Stimulated activated CD4-positive, alpha-beta T cell treated with anti-CD3 and anti-CD28 coated beads, TNF-alpha, amount 100 ng/mL, for 48 hours (primary cell): ENCODE measurements around the gene SUPT20HL2.
"Not testable (repeated sequence)": the region's sequence is repeated elsewhere in the genome, so short reads cannot be mapped to it uniquely, and the experiment has no call there.

Experiments
- DNase-seq, 3 donors: peaks; one replicate each; pipeline ENCODE4 v3.0.0-alpha.2; 2020; ENCODE audit warnings: low read depth in 3 of 3

The SUPT20HL2 gene

GRCh38 chrX:24314019-24314635 is at the start of gene SUPT20HL2:
Gene SUPT20HL2 (minus strand): TSS chrX:24314069. CDS start chrX:24313315, 754 bp downstream.
- DNase-seq = no peak

- not testable (repeated sequence) for DNase-seq
These were observed 48.3 kb upstream of the SUPT20HL2 start for GRCh38 chrX:24362089-24362745.

- DNase-seq = no peak
These were observed 46.4 kb upstream of the SUPT20HL2 start, which contains the start of gene SUPT20HL1 for GRCh38 chrX:24360272-24360671. Gene SUPT20HL1 (plus strand): TSS chrX:24360639. CDS start chrX:24362761, 2,122 bp downstream.

- DNase-seq = no peak
These were observed 43.2 kb upstream of the SUPT20HL2 start for GRCh38 chrX:24357106-24357505.

GRCh38 chrX:24355095-24355494 is 41.2 kb upstream of the SUPT20HL2 start:
- no peak for DNase-seq

GRCh38 chrX:24350217-24350616 is 36.3 kb upstream of the SUPT20HL2 start:
- no peak for DNase-seq

GRCh38 chrX:24347881-24348280 is 34.0 kb upstream of the SUPT20HL2 start:
- no peak for DNase-seq

GRCh38 chrX:24343719-24344118 is 29.9 kb upstream of the SUPT20HL2 start:
- DNase-seq = no peak

- DNase-seq = no peak
These were observed 27.9 kb upstream of the SUPT20HL2 start for GRCh38 chrX:24341795-24342194.

- DNase-seq = no peak
These were observed 26.6 kb upstream of the SUPT20HL2 start for GRCh38 chrX:24340501-24340900.

- DNase-seq = no peak
These were observed 26.0 kb upstream of the SUPT20HL2 start for GRCh38 chrX:24339911-24340310.

- no peak for DNase-seq
These were observed 22.0 kb upstream of the SUPT20HL2 start for GRCh38 chrX:24335871-24336270.

- DNase-seq = no peak
These were observed 20.6 kb upstream of the SUPT20HL2 start for GRCh38 chrX:24334461-24334860.

- DNase-seq = no peak
These were observed 19.5 kb upstream of the SUPT20HL2 start for GRCh38 chrX:24333371-24333770.

- DNase-seq = no peak
These were observed 19.0 kb upstream of the SUPT20HL2 start for GRCh38 chrX:24332878-24333277.

GRCh38 chrX:24325231-24325630 is 11.4 kb upstream of the SUPT20HL2 start:
- DNase-seq = no peak

- no peak for DNase-seq
These were observed 8.0 kb upstream of the SUPT20HL2 start for GRCh38 chrX:24321741-24322395.

GRCh38 chrX:24317567-24317966 is 3.7 kb upstream of the SUPT20HL2 start:
- DNase-seq = no peak

- no peak for DNase-seq
These were observed 2.2 kb upstream of the SUPT20HL2 start for GRCh38 chrX:24316111-24316510.

- not testable (repeated sequence) for DNase-seq
These were observed 1.6 kb downstream of the SUPT20HL2 start for GRCh38 chrX:24312249-24312607.

GRCh38 chrX:24311507-24312248 is 2.2 kb downstream of the SUPT20HL2 start:
- DNase-seq = not testable (repeated sequence)

- DNase-seq = not testable (repeated sequence)
These were observed 3.0 kb downstream of the SUPT20HL2 start for GRCh38 chrX:24310916-24311315.
